GM10847 (cell line): ENCODE results near the gene PRDM12.

ENCODE experiments used
- POLR2A ChIP-seq: IDR thresholded peaks from 2 replicates; pipeline ENCODE4 v1.6.1; 2011; ENCODE audit not compliant: insufficient read length; ENCODE audit errors: extremely low read depth

PRDM12 gene

DNA sequence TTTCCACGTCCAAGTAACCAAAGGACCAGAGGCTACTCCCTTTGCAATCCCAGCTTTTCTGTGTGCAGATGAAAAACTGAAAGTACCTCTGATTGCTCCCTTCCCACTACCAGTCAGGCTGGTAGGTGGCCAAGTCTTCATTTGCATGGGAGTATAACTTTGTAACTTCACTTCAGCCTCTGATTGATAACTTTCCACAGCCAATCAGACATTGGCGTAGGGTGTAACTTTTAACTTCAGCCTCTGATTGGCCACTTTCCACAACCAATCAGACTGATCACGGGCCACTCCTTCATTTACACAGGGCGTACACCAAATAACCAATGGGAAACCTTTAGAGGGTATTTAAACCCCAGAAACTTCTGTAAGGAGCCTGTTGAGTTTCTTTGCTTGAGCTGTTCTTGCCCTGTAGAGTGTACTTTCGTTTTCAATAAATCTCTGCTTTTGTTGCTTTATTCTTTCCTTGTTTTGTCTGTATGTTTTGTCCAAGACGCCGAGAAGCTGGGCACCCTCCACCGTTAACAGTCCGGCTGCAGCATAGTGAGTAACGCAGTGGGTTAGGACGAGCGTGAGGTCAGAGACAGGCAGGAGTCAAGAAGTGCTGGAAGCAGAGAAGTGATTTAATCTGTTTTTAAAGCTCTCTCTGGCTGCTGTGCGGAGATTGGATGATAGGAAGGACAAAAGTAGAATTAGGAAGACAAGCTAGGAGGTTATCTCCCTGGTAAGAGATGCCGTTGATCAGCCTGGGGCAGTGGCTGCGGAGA lies 25.7 kb downstream of the PRDM12 start:
- no peak for TF ChIP-seq POLR2A

DNA sequence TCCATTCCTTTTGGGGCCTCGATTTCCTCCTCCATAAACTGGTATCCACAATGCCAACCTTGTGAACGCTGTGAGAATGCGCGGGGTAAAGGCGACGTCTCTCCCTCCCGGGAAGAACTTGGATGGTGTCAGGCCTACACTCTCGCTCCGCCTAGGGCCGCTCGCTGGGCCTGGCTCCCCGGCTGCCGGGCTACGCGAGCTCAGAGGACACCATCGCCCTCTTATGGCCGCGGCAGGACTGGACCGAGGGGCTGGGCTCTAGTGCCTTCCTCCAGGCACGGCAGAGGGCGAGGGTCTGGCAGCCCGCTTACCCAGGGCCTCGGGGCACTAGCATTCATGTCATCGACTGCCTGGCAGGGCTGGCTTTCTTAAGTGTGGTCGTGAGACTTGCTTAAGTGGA lies 27.9 kb downstream of the PRDM12 start:
- TF ChIP-seq POLR2A = no peak

DNA sequence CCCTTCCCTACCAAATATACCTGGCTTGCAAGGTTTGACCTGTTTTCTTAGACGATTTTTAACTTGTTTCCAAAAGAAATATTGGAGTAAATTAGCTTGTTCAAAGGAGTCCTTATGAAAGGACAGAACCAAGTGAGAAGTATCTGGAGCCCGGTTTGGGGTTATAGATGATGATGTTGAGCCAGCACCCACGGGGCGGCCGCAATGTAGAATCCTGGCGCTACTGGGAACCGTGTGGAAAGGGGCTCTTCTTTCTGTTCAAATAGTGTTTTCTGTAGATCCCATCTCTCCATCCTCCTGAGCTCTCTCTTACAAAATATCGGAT lies 28.7 kb downstream of the PRDM12 start:
- TF ChIP-seq POLR2A = no peak

DNA sequence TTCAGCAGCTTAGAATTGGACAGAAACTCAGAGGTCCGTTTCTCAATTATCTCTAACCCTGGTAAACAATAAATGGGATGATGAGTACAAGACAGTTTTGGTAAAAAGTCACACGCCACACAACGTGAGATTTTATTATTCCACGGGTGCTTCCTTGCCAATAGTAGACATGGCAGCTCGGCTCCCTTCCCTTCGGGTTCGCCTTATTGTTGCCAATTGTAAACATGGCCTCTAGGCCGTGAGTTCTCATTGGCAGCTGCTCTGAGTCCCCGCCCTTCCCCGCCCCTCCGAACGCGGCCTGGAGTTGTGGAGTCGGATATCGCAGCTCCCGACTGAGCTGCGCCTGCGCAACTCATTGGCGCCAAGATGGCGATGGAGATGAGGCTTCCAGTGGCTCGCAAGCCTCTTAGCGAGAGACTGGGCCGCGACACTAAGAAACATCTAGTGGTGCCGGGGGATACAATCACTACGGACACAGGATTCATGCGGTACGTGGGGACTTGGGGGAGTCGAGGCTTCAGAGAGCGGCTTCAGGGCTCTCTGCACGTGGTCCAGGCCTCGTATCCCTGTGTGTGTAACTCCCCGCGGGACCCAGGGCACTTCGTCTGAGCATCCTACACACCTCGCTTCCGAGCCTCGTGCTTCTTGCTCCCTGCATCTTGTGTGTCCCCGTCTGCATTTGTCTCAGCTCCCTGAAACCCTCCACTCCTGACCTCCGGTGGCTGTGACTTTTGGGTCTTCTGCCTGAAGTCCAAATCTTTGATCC lies 29.2 kb downstream of the PRDM12 start, which contains the start of gene EXOSC2:
Gene EXOSC2, plus strand, starts transcription at position 355 of the 766 bp plus-strand sequence. Its CDS starts 12 bp downstream, at position 367.
- peak; percentile 90 for TF ChIP-seq POLR2A

DNA sequence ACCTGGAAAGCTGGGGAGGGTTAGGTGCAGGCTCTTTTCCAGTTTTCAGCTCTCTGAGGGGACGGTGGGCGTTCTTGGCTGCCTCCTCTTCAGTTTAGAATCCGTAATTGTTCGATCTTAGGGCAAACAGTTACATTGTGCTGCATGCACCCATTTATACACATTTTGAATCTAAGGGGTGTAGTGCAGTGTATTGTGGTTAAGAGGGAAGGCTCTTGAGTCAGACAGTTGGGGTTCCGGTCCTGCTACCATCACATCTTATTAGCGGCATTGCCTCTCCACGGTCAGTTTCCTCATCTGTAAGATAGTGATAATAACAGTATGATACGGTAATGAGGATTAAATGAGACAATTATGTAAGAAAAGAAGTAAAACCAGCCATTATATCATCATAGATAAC lies 29.8 kb downstream of the PRDM12 start:
- no peak for TF ChIP-seq POLR2A

DNA sequence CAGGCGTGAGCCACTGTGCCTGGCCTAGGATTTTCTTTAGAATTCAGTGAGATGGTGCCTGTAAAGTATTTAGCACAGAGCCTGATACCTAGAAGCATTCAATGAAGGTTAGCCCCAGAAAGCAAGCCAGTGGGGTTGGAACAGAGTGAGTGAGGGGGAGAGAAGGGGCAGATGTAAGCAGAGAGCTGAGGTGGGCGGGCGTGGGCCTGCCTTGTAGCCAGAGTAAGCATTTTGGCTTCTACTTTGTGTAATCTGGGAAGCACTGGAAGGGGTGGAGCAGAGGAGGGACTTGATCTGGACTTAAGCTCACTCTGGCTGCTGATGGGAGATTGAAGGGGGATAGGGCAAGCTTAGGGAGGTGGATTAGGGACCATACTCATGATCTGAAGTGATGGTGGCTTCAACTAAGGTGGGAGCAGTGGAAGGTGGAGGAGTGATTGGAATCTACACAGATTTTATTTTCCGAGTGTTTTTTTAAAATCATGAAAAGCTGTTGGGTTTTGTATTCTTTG lies 31.8 kb downstream of the PRDM12 start:
- no peak for TF ChIP-seq POLR2A

DNA sequence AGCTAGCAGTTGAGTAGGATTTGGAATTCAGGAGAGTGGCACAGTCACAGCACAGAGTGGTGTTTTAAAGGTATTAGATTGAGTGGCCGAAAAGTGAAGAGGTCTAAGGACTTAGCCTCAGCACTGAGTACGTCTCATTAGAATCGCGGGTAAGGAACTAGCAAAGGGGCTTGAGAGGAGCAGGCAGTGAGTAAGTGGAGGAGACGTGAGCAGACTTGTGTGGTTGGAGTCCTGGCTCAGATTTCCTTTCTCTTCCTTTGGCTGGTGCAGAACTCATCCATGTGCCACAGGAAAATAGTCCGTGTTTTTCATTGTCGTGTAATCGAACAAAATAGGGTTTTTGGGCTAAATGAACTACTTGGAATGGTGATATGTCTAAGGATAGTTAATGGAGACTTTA lies 32.6 kb downstream of the PRDM12 start:
- TF ChIP-seq POLR2A = no peak

DNA sequence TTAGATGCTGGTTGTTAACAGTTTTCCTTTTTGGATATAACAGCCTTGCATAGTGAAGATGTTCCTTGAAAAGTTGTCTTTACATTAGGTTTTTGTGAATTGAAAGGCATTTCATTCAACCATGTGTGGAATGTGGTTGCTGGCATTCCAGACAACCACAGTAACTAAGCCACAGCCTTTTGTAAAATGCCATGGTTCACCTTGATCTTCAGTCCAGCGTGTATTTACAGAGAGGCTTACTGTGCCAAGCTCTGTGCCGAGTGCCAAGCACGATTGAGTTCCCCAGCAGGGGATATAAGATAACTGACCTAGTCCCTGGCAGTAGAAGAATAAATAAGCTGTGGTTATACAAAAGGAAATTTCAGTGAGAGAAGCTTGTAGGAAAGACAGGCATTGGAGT lies 34.1 kb downstream of the PRDM12 start:
- TF ChIP-seq POLR2A = no peak

DNA sequence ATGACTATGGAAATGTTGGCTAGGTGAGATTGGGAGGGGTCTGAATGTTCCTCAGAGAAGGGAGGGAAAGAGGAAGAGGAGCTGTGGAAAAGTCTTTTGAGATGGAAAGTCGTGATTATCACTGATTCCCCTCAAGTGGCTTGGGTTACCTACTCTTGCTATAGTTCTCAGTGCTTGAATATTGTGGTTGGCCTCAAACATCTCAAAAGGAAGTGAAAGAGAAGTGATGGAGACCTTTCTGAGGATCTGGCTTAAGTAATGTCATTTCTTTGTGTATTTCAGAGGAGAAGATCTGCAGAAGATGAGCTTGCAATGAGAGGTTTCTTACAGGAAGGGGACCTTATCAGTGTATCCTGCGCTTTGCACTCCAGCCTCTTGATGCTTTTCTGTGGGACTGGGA lies 34.7 kb downstream of the PRDM12 start:
- TF ChIP-seq POLR2A = no peak

DNA sequence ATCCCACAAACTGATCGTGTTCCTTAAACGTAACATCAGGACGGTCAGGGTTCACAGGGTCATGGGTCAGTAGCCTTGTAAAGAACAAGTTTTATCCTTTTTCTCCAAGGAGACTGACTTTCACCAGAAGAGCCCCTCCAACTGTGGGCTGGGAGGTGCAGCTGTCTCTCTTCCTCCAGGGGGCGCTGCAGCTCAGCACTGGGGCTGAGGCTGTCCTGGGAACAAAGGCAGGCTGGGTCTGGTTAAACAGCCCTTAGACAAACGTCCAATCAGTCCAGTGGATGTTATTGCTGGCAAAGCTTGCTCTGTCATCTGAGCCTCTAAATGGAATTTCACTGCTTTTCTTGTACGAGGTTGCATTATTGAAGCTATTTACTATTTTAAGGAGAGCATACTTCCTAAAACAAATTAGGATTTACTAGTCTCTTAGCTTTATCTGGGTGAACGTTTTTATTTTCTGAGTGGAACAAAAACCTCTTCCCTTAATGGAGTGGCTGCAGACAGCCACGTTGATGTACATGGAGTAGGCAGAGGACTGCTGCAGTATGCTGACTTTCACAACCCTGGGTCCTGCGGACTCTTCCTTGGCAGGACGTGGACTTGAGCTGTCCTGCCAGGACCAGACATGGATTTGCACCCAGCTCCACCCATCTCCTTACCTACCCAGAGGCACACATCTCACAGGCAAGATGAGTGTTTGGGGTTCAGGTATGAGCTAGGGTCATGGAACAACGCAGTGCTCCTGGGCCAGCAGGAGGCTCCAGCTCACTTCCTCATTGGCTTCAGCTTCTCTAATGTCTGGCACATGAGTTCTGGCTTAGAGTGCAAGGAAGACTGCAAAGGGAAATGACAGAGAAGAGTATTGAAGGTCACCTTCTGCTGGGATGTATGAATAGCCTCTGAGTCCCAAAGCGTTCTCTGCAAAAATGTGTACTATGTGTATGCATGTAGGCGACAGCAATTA lies 36.9 kb downstream of the PRDM12 start:
- TF ChIP-seq POLR2A = no peak

DNA sequence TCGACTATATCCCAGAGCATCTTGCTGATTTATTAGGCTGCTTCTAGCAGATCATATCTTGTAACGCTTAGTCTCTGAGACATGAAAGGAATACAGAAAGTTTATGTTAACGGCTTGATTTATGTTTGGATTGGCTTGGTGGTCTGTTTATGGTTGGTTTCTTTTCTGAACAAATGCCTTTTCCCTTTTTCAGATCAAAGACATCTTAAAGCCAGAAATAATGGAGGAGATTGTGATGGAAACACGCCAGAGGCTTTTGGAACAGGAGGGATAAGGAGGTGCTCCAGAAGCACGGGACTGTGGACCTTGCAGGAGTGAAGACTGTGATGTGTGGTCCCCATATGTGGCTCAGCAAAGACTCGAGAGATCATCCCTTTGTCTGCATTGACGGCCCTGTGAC lies 39.1 kb downstream of the PRDM12 start:
- no peak for TF ChIP-seq POLR2A

DNA sequence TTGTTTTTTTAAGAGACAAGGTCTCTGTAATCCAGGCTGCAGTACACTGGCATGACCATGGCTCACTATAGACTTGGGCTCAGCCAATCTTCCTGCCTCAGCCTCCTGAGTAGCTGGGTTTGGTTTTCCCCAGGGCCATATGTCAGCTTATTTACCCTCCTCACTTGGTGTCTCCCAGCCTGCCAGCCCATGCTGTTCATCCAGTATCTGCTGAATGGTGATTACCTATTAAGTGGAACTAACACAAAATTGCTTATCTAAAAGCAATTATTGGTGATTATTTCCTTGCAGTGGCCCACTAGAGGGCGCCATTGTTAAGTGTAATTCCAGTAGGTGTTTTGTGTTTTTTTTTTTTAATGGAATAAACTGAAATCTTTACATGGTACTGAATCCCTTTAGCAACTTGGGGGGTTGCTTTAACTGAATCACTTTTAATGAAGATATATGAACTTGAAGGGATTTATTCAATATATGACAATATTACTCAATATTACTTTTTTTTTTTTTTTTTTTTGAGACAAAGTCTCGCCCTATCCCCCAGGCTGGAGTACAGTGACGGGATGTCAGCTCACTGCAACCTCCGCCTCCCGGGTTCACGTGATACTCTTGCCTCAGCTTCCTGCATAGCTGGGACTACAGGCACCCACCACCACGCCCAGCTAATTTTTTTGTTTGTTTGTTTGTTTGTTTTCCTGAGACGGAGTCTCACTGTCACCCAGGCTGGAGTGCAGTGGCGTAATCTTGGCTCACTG lies 43.0 kb downstream of the PRDM12 start:
- no peak for TF ChIP-seq POLR2A

DNA sequence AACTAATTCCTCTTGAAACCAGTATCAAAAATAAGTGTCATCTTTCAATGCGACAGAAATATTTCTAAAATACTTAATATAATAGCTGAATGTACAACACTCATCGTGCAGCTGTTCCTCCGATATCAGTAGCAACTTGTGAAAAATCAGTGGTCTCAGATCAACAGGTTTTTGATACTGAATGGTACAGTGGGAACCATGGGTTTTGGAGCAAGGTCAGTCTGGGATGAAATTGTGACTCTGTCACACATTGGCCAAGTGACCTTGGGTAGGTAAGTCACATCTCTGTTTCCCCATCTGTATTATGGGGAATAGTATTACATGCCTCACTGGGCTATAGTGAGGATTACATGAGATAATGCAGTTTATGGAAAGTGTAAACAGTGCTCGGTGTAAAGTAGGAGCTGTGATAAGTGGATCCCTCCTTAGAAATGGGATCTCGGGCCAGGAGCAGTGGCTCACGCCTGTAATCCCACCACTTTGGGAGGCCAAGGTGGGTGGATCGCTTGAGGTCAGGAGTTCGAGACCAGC lies 46.5 kb downstream of the PRDM12 start:
- no peak for TF ChIP-seq POLR2A

DNA sequence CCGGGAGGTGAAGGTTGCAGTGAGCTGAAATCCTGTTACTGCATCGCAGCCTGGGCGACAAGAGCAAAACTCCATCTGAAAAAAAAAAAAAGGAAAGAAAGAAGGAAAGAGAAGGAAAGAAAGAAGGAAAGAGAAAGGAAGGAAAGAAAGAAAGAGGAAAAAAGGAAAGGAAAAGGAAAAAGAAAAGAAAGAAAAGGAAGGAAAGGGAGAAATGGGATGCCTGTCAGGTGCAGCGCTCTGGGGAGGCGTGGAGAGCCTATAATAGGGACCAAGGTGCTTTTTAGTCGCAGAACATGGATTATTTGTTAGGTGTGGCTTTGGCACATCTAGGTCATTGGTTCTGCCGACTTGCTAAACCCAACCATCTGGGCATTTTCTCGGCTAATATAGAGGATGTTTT lies 47.1 kb downstream of the PRDM12 start:
- no peak for TF ChIP-seq POLR2A

DNA sequence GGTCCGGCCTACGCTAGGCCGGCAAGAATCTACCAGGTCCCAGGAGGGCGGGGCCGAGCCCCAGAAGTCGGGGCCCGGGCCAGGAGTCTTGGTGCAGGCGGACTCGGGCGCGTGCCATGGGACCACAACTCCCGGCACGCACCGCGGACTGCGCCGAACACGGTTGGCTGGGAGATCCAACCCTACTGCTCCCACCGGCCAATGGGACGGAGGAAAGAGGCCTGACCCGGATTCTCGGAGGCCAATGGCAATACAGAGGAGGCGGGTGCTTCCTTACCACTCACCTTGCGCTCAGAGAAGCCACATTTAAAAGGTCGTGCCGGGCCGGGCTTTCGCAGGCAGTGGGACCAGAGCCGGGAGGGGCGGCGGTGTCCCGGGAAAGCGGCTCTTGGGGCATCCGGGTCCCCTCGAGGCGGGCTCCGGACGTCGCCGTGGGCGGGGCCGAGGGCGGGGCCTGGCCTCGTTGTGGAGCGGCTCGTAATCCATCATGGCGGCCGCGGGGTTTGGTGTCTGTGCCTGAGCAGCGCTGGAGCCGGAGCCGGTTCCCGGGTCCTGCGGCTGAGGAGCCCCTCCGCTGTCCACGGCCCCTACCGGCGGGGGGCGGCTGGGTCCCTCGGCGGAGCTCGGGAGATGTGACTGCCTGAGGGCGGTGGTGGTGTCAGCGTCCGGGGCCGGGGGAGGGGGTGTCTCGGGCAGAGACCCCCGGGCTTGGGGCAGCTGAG lies 48.3 kb downstream of the PRDM12 start:
- TF ChIP-seq POLR2A = peak; percentile 73
